22Rv1 (cell line): Measurements from ENCODE around the gene APOA4.
"Not testable (repeated sequence)": the region's sequence is repeated elsewhere in the genome, so short reads cannot be mapped to it uniquely, and the experiment has no call there.

Source experiments
- H3K27ac ChIP-seq: fragments of 450-650 bp; 2 replicates; pipeline ENCODE4 v1.5.1; 2017
- CTCF ChIP-seq: fragments of 450-650 bp; IDR thresholded peaks from 2 replicates; pipeline ENCODE4 v1.5.1; 2017; ENCODE audit warnings: mild to moderate bottlenecking
- ZFX ChIP-seq: fragments of 450-650 bp; IDR thresholded peaks from 2 replicates; pipeline ENCODE4 v1.6.1; 2017; ENCODE audit warnings: antibody characterized with exemption, borderline replicate concordance

Gene APOA4

GRCh38 chr11:116808262-116809175 is 14.6 kb downstream of the APOA4 start:
- TF ChIP-seq ZFX (no peak), CTCF (no peak)
- peak overlapping the region; percentile 99 for H3K27ac ChIP-seq

- TF ChIP-seq CTCF: no peak
- no peak for TF ChIP-seq ZFX
- peak overlapping the region; percentile 99 for H3K27ac ChIP-seq
Measured at GRCh38 chr11:116807601-116808261, 15.4 kb downstream of the APOA4 start.

GRCh38 chr11:116804001-116804400 is 19.1 kb downstream of the APOA4 start:
- TF ChIP-seq CTCF: no peak
- TF ChIP-seq ZFX: no peak

GRCh38 chr11:116801662-116802061 is 21.4 kb downstream of the APOA4 start:
- not testable (repeated sequence) for H3K27ac ChIP-seq

More at GRCh38 chr11:116804001-116804400, 19.1 kb downstream of the APOA4 start:
- H3K27ac ChIP-seq: no peak overlapping the region

GRCh38 chr11:116800610-116801009 is 22.5 kb downstream of the APOA4 start:
- TF ChIP-seq CTCF: no peak
- TF ChIP-seq ZFX: no peak
- H3K27ac ChIP-seq: no peak overlapping the region

- no peak overlapping the region for H3K27ac ChIP-seq
Measured at GRCh38 chr11:116798368-116798767, 24.7 kb downstream of the APOA4 start.

GRCh38 chr11:116797816-116798215 is 25.3 kb downstream of the APOA4 start:
- no peak overlapping the region for H3K27ac ChIP-seq
- TF ChIP-seq ZFX: no peak
- TF ChIP-seq CTCF: no peak

More at GRCh38 chr11:116798368-116798767, 24.7 kb downstream of the APOA4 start:
- TF ChIP-seq ZFX (no peak), CTCF (no peak)
